Smooth muscle cell (in vitro differentiated cells): Measurements from ENCODE around the gene TUNAR. TPM values are rescaled to one million over a fixed set of nuclear protein-coding genes. Genes with fewer than 3 reads are reported as not detected.

Experiments
- DNase-seq: peaks from one replicate; lab custom pipeline; 2025; ENCODE audit not compliant: unreplicated experiment; lab: John Stamatoyannopoulos, UW
- H2AFZ ChIP-seq: fragments of 200-600 bp; sonication (generic); 2 replicates; pipeline ENCODE4 v1.6.0; 2016; ENCODE audit warnings: antibody characterized with exemption, low read depth, mild to moderate bottlenecking
- H3F3A ChIP-seq: fragments of 200-600 bp; sonication (generic); 2 replicates; pipeline ENCODE4 v1.6.0; 2017; ENCODE audit warnings: antibody characterized with exemption, low read depth
- H3K27ac ChIP-seq: fragments of 200-600 bp; sonication (generic); 2 replicates; pipeline ENCODE4 v1.5.1; 2016; ENCODE audit warnings: low read depth, mild to moderate bottlenecking
- H3K27me3 ChIP-seq: fragments of 200-600 bp; sonication (generic); 2 replicates; pipeline ENCODE4 v1.6.1; 2016; ENCODE audit warnings: low read depth, mild to moderate bottlenecking
- H3K36me3 ChIP-seq: fragments of 200-600 bp; sonication (generic); 2 replicates; pipeline ENCODE4 v1.5.1; 2016; ENCODE audit warnings: low read depth
- H3K4me1 ChIP-seq: fragments of 200-600 bp; sonication (generic); 2 replicates; pipeline ENCODE4 v1.5.1; 2016; ENCODE audit warnings: low read depth
- H3K4me2 ChIP-seq: fragments of 200-600 bp; sonication (generic); 2 replicates; pipeline ENCODE4 v1.6.0; 2016; ENCODE audit warnings: mild to moderate bottlenecking
- H3K4me3 ChIP-seq: fragments of 200-600 bp; sonication (generic); 2 replicates; pipeline ENCODE4 v1.5.1; 2016; ENCODE audit warnings: mild to moderate bottlenecking
- H3K79me2 ChIP-seq: fragments of 200-600 bp; sonication (generic); 2 replicates; pipeline ENCODE4 v1.6.0; 2016; ENCODE audit warnings: low read depth, mild to moderate bottlenecking
- H3K9ac ChIP-seq: fragments of 200-600 bp; sonication (generic); 2 replicates; pipeline ENCODE4 v1.6.0; 2016; ENCODE audit warnings: low read depth
- H3K9me3 ChIP-seq: fragments of 200-600 bp; sonication (generic); replicated peaks from 2 replicates; pipeline ENCODE4 v1.5.1; 2016; ENCODE audit warnings: low read depth
- H4K20me1 ChIP-seq: fragments of 200-600 bp; sonication (generic); 2 replicates; pipeline ENCODE4 v1.6.0; 2016; ENCODE audit warnings: low read depth
- WGBS: methylation state at CpG from one replicate; pipeline ENCODE4 v1.1.7; 2016; ENCODE audit warnings: low lambda C conversion rate; 5-methylcytosine and 5-hydroxymethylcytosine counted together
- polyA plus RNA-seq: library from polyadenylated mRNA; unstranded; fragments of >200 nt; fragmentation: Nextera tagmentation; extraction: Ambion mirVana; gene quantifications from 2 replicates; pipeline ENCODE4 v1.2.1, GENCODE V29; 2016
- total RNA-seq: library from RNA; depleted of rRNA; stranded (reverse); fragments of >200 nt; gene quantifications from 2 replicates; pipeline ENCODE4 v1.2.3, GENCODE V29; 2014
- TF ChIP-seq, protein P1 (sequence below): fragments of 200-600 bp; sonication (generic); IDR thresholded peaks from 2 replicates; pipeline ENCODE4 v1.5.1; 2017; ENCODE audit warnings: borderline replicate concordance, mild to moderate bottlenecking, antibody characterized with exemption; ENCODE audit not compliant: insufficient read depth, poor library complexity, severe bottlenecking

Gene TUNAR
- total and polyA plus RNA-seq, 2 experiments from 2014 or later, result not detected

DNA sequence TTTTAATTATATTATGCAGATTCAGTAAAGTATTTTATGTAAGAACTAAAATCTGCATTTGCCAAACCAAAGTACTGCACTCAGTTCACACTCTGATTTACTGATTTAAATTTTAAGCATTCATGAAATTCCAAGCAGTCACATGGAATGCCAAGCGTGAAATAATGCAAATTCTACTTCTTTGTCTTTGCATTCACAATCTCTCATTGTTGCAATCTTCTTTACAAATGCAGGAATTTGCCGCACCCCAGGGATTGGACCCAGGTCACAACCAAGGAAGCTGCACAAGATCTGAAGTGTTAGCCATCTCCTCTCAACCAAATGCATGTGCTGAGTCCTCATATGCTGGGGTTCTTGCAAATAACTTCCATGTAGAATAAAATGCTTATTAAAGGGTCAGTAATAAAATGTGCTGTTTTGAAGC is 71.9 kb downstream of the TUNAR start:
- TF ChIP-seq, protein P1, sequence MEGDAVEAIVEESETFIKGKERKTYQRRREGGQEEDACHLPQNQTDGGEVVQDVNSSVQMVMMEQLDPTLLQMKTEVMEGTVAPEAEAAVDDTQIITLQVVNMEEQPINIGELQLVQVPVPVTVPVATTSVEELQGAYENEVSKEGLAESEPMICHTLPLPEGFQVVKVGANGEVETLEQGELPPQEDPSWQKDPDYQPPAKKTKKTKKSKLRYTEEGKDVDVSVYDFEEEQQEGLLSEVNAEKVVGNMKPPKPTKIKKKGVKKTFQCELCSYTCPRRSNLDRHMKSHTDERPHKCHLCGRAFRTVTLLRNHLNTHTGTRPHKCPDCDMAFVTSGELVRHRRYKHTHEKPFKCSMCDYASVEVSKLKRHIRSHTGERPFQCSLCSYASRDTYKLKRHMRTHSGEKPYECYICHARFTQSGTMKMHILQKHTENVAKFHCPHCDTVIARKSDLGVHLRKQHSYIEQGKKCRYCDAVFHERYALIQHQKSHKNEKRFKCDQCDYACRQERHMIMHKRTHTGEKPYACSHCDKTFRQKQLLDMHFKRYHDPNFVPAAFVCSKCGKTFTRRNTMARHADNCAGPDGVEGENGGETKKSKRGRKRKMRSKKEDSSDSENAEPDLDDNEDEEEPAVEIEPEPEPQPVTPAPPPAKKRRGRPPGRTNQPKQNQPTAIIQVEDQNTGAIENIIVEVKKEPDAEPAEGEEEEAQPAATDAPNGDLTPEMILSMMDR, result no peak
- Histone ChIP-seq H4K20me1 (no peaks in the 10 kb centered on the region), H3K27me3 (no peaks in the 10 kb centered on the region), H3K4me2 (no peak overlapping the region), H3K9me3 (no peaks in the 10 kb centered on the region), H3K4me1 (peaks cover 23% of the 10 kb centered on the region), H3K79me2 (no peaks in the 10 kb centered on the region), H2AFZ (no peak overlapping the region), H3K36me3 (no peaks in the 10 kb centered on the region), H3K9ac (no peak overlapping the region), H3K27ac (no peak overlapping the region), H3F3A (no peaks in the 10 kb centered on the region), H3K4me3 (no peak overlapping the region)
- 15% methylated on average over 2 of the region's 2 CpGs for WGBS
- no peak for DNase-seq

DNA sequence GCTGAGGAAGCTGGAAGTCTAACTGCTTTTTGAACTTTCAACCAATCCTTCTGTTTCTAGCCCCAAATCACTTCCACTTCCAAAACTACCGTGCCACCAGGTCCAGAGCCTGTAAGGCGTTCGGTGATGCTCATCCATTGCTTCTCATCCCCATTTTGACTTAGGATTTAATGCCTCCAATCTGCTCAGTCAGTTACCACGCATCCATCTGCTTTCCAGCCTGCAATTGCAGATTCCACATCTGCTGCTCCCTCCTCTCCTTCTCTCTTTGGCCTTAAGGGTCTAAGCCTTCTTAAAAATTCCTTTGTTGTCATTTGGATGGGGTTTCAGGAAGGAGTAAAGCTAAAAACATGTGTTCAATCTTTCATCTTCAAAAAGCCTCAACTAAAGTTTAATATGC is 74.7 kb downstream of the TUNAR start:
- Histone ChIP-seq H3K4me1 (peaks cover 21% of the 10 kb centered on the region), H3K27ac (no peak overlapping the region), H3K9ac (no peak overlapping the region), H3K27me3 (no peaks in the 10 kb centered on the region), H4K20me1 (no peaks in the 10 kb centered on the region), H3K4me3 (no peak overlapping the region), H3F3A (no peaks in the 10 kb centered on the region), H3K4me2 (no peak overlapping the region), H3K36me3 (no peaks in the 10 kb centered on the region), H3K9me3 (no peaks in the 10 kb centered on the region), H2AFZ (no peak overlapping the region), H3K79me2 (no peaks in the 10 kb centered on the region)
- DNase-seq, result no peak
- TF ChIP-seq, protein P1, result no peak
- 84% methylated on average over 4 of the region's 4 CpGs for WGBS

DNA sequence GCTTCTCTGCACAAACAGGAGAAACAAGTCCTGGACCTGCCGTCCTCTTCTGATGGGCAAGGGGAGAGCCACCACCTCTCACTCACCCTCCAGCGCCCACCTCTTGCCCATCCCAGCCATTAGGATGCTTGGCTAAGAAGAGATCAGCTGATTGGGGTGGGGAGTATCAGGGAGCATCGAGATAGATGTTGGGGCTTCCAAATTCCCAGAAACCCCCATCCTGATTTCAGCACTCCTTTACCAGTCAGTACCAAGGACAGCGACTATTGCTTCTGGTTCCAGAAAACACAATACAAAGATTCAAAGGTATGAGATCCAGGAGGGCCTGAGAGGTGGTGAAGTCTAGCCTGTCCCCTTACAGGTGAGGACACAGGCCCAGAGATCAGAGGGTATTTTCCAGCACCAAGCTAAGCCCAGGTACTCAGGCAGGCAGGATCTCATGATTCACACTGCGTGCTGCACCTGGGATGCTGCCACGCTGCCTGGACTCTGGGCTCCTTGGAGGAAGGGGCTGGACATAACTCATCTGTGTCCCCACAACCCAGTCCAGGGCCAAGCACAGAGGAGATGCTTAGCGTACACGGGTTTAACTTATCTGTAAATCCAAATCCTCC is 76.6 kb downstream of the TUNAR start:
- Histone ChIP-seq H3K9me3 (no peaks in the 10 kb centered on the region), H4K20me1 (no peaks in the 10 kb centered on the region), H3K27ac (no peak overlapping the region), H3K4me1 (peaks cover 8% of the 10 kb centered on the region), H2AFZ (no peak overlapping the region), H3K9ac (no peak overlapping the region), H3F3A (no peaks in the 10 kb centered on the region), H3K4me3 (no peak overlapping the region), H3K79me2 (no peaks in the 10 kb centered on the region), H3K27me3 (no peaks in the 10 kb centered on the region), H3K36me3 (no peaks in the 10 kb centered on the region), H3K4me2 (no peak overlapping the region)
- no peak for DNase-seq
- 62% methylated on average over 8 of the region's 8 CpGs for WGBS
- TF ChIP-seq, protein P1, result no peak

DNA sequence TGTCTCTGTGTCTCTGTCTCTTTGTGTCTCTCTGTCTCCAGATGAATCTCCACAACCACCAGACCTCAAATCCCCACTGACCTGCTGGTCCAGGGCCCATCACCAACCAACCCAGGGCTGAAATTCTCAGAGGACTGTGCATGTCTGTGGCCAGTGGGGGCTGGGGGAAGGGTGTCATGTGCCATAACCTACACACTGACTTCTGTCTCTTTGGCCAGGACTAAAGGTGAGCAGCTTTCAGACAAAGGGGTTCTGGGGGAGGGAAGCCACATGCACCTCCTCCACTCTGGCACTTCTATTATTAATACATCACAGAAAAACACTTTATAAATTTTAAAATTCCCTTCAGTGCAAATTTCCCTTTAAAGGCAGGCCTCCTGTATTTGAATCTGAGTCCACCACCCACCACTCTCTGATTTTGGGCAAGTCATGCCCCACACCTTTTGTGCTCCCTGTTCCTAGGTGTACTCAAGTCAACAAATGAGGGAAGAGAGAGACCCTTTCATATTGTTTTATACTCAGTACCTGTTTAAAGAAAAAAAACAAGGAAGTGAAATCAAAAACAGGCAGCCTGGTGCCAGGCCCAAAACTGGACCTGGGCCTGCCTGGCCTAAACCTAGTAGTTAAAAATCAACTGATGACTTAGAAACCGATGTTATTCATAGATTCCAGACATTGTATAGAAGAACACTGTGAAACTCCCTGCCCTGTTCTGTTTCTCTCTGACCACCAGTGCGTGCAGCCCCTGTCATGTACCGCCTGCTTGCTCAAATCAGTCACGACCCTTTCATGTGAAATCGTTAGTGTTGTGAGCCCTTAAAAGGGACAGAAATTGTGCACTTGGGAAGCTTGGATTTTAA is 80.2 kb downstream of the TUNAR start:
- Histone ChIP-seq H3K27ac (no peak overlapping the region), H3K9me3 (no peaks in the 10 kb centered on the region), H3K27me3 (no peaks in the 10 kb centered on the region), H3K9ac (no peak overlapping the region), H3K36me3 (no peaks in the 10 kb centered on the region), H3F3A (no peaks in the 10 kb centered on the region), H3K4me3 (no peak overlapping the region), H3K79me2 (no peaks in the 10 kb centered on the region), H4K20me1 (no peaks in the 10 kb centered on the region), H2AFZ (no peak overlapping the region), H3K4me1 (no peaks in the 10 kb centered on the region), H3K4me2 (no peak overlapping the region)
- WGBS, result 87% methylated on average over 5 of the region's 5 CpGs
- TF ChIP-seq, protein P1, result no peak
- DNase-seq, result no peak
